Measurements from ENCODE around the gene DUS2. TPM values are rescaled to one million over a fixed set of nuclear protein-coding genes. Genes with fewer than 3 reads are reported as not detected.
A peak's percentile ranks its signal among the peaks of the same experiment; 100 is the strongest.
"Not testable (repeated sequence)": the region's sequence is repeated elsewhere in the genome, so short reads cannot be mapped to it uniquely, and the experiment has no call there.

DUS2 gene
- total RNA-seq, 4 donors from 2014 or later: 7.2 to 15.0 (median 8.7) TPM

DNA sequence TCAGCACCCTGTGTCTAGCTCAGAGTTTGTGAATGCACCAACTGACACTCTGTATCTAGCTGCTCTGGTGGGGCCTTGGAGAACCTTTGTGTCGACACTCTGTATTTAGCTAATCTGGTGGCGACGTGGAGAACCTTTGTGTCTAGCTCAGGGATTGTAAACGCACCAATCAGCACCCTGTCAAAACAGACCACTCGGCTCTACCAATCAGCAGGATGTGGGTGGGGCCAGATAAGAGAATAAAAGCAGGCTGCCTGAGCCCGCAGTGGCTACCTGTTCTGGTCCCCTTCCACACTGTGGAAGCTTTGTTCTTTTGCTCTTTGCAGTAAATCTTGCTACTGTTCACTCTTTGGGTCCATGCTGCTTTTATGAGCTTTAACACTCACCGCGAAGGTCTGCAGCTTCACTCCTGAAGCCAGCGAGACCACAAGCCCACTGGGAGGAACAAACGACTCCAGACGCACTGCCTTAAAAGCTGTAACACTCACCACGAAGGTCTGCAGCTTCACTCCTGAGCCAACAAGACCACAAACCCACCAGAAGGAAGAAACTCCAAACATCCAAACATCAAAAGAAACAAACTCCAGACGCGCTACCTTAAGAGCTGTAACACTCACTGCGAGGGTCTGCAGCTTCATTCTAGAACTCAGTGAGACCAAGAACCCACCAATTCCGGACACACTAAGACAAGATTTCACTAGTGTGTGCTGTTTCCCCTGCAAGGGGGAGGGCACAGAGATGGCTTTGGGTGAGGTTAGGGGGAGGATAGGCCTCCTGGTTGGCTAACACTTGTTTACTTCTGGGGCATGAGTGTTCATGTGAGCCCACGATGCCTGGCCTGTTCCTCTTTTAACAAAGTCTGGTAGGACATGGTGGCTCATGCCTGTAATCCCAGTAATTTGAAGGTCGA lies 24.1 kb upstream of the DUS2 start, which contains the start of gene DPEP2:
Gene DPEP2 (minus strand): TSS at position 706 of the 910 bp plus-strand sequence. CDS start 6,272 bp downstream, outside the sequence.
- Histone ChIP-seq H3K4me3 (peak within 1 kb of the TSS in 1 of 2 donors; percentile 16), H3K27ac (peak within 1 kb of the TSS in 3 of 4 donors; percentile 8 to 47 (median 14))
- not testable (repeated sequence) for H3K4me1 ChIP-seq, H3K9me3 ChIP-seq, H3K27me3 ChIP-seq, H3K36me3 ChIP-seq
- WGBS, 2 donors (ENCODE audit: low coverage in 1 of 2): 76 to 82% methylated on average over 11 to 12 of the region's 18 CpGs
- peak in 1 of 2 donors; percentile 25 for TF ChIP-seq POLR2A (IDR thresholded peaks at IDR 0.05)
- ATAC-seq: peak; percentile 66

DNA sequence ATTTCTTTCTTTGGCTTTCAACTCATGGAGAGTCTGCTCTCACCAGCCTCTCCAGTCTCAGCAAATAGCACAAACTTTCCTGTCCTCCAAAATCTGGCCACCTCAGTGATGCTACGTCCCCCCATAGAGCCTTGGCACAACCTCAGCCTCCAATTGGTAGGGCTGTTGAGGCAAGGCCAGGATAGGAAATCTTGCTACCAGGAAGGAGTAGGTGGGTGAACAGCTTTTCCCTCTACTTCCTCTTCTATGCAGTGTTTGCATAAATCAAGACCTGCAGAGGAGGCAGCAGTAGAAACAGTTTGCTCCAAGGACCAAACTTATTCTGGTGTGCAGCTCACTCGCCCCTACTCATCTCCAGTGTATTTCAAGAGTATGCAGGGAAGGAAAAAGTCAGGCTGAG lies 23.1 kb upstream of the DUS2 start:
- no peak for ATAC-seq

DNA sequence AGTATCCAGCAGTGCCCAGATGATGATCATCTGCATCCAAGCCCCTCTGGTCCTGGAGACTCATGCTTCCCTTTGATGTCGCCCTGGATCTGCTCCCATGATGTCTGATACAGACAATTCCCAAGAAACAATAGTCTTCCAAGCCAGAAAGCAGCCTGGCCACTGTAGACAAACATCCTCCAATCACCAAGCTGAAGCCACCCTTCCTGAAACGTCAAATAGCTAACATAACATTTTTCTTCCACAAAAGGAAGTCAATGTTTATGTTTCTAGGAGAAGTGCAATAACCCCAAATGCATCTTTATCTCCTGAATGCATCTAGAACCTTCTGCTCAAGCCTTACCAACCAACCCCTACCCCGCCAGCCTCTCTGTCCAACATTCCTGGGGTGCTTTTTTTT lies 22.6 kb upstream of the DUS2 start:
- no peak for TF ChIP-seq POLR2A (IDR thresholded peaks at IDR 0.05)
- TF ChIP-seq EP300 (IDR thresholded peaks at IDR 0.05): no peak
- no peak for TF ChIP-seq POLR2AphosphoS5 (IDR thresholded peaks at IDR 0.05)
- TF ChIP-seq, protein P1, sequence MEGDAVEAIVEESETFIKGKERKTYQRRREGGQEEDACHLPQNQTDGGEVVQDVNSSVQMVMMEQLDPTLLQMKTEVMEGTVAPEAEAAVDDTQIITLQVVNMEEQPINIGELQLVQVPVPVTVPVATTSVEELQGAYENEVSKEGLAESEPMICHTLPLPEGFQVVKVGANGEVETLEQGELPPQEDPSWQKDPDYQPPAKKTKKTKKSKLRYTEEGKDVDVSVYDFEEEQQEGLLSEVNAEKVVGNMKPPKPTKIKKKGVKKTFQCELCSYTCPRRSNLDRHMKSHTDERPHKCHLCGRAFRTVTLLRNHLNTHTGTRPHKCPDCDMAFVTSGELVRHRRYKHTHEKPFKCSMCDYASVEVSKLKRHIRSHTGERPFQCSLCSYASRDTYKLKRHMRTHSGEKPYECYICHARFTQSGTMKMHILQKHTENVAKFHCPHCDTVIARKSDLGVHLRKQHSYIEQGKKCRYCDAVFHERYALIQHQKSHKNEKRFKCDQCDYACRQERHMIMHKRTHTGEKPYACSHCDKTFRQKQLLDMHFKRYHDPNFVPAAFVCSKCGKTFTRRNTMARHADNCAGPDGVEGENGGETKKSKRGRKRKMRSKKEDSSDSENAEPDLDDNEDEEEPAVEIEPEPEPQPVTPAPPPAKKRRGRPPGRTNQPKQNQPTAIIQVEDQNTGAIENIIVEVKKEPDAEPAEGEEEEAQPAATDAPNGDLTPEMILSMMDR (IDR thresholded peaks at IDR 0.05): no peak
- ATAC-seq: no peak
- Histone ChIP-seq H3K36me3 (no peaks in the 10 kb centered on the region), H3K4me1 (peaks cover 0 to 7% (median 0%) of the 10 kb centered on the region in 3 donors), H3K9me3 (no peaks in the 10 kb centered on the region), H3K27me3 (no peaks in the 10 kb centered on the region), H3K27ac (peak overlapping the region in 2 of 4 donors; percentile 8 to 47), H3K4me3 (no peak overlapping the region)
- WGBS, 2 donors (ENCODE audit: low coverage in 1 of 2): 29 to 48% methylated on average over 2 to 3 of the region's 3 CpGs

More for the DNA sequence above, 23.1 kb upstream of the DUS2 start:
- WGBS, 2 donors (ENCODE audit: low coverage in 1 of 2): 35 to 40% methylated on average over 1 to 2 of the region's 2 CpGs
- Histone ChIP-seq H3K9me3 (no peaks in the 10 kb centered on the region), H3K27me3 (no peaks in the 10 kb centered on the region), H3K27ac (peak overlapping the region in 3 of 4 donors; percentile 8 to 47 (median 14)), H3K4me1 (peaks cover 0 to 7% (median 0%) of the 10 kb centered on the region in 3 donors), H3K4me3 (no peak overlapping the region), H3K36me3 (no peaks in the 10 kb centered on the region)
- TF ChIP-seq, protein P1 (IDR thresholded peaks at IDR 0.05): no peak
- no peak for TF ChIP-seq POLR2AphosphoS5 (IDR thresholded peaks at IDR 0.05)
- TF ChIP-seq POLR2A (IDR thresholded peaks at IDR 0.05): no peak
- no peak for TF ChIP-seq EP300 (IDR thresholded peaks at IDR 0.05)

DNA sequence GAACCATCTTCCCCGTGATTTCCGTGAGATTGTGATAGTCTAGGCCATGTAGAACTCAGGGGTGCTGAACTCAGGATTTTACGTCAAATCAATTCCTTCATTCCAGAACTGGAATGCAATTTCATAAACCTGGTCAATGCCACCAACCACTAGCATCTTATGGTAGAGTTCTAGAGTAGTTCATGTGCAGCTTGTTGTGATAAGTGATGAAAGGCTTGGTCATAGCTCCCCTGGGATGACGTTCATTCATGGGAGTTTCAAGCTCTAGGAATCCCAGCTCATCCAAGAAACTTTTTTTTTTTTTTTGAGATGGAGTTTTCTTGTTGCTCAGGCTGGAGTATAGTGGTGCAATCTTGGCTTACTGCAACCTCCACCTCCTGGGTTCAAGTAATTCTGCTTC lies 20.1 kb upstream of the DUS2 start:
- TF ChIP-seq, protein P1 (IDR thresholded peaks at IDR 0.05): no peak
- WGBS, 2 donors (ENCODE audit: low coverage in 1 of 2): 84 to 89% methylated on average over 4 of the region's 4 CpGs
- no peak for ATAC-seq

DNA sequence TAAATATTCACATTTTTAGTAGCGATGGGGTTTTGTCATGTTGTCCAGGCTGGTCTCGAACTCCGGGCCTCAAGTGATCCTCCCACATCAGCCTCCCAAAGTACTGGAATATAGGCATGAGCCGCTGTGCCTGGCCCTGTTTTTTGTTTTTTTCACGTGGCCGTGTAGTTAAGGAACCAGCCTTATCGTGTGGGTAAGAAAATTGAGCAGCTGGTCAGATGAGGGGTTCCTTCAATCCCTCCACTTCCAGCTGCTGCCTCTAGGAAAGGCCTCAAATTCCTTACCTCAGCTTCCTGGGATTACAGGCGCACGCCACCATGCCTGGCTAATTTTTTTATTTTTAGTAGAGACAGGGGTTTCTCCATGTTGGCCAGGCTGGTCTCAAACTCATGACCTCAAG lies 17.9 kb upstream of the DUS2 start:
- H3K27ac ChIP-seq: peak overlapping the region in 3 of 4 donors; percentile 51 to 61 (median 60)

More for the DNA sequence above, 20.1 kb upstream of the DUS2 start:
- Histone ChIP-seq H3K9me3 (no peaks in the 10 kb centered on the region), H3K4me1 (peaks cover 0 to 7% (median 0%) of the 10 kb centered on the region in 3 donors), H3K36me3 (no peaks in the 10 kb centered on the region), H3K4me3 (no peak overlapping the region), H3K27ac (no peak overlapping the region), H3K27me3 (no peaks in the 10 kb centered on the region)

More for the DNA sequence above, 17.9 kb upstream of the DUS2 start:
- H3K4me3 ChIP-seq: no peak overlapping the region
- 73% methylated on average over 9 of the region's 9 CpGs; no CpG with 5 or more reads in 1 of the 2 donors for WGBS, 2 donors (ENCODE audit: low coverage in 1 of 2)
- no peaks in the 10 kb centered on the region for H3K27me3 ChIP-seq
- no peaks in the 10 kb centered on the region for H3K36me3 ChIP-seq
- no peaks in the 10 kb centered on the region for H3K9me3 ChIP-seq
- TF ChIP-seq POLR2AphosphoS5 (IDR thresholded peaks at IDR 0.05): no peak
- TF ChIP-seq POLR2A (IDR thresholded peaks at IDR 0.05): no peak
- no peak for TF ChIP-seq EP300 (IDR thresholded peaks at IDR 0.05)
- TF ChIP-seq, protein P1 (IDR thresholded peaks at IDR 0.05): no peak
- ATAC-seq: no peak
- H3K4me1 ChIP-seq: peaks cover 0 to 2% (median 0%) of the 10 kb centered on the region in 3 donors

Data from gastroesophageal sphincter (tissue), 4 donors.